ENCODE measurements around the gene TMEM235. TPM values are rescaled to one million over a fixed set of nuclear protein-coding genes. Genes with fewer than 3 reads are reported as not detected.

Gene TMEM235
- total RNA-seq, 1 donor: not detected

DNA sequence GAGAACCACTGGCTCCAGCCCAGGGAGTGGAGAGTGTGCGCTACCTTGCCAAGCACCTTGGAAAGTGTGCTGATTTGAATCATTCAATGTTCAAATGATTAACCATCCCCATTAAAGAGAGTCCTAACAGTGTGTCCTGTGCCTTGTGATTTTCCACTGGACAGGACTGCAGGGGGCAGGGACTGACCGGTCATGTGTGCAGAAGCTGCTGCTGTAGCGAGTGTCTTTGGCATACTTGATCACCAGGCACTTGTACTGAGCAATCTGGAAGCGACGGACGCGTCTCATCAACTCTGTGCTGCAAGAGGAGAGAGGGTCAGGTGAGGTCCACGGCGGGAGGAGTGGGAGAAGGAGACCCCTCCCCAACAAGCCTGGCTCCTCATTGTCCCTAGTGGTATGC, 46.6 kb upstream of the TMEM235 start:
- peak overlapping the region; percentile 56 for H2AFZ ChIP-seq (ENCODE audit: low read length)
- DNase-seq (ENCODE audit: insufficient read length, low spot score, missing footprints): peak; percentile 75
- no peaks in the 10 kb centered on the region for H3K27me3 ChIP-seq (ENCODE audit: insufficient read depth, low read length)
- no peak overlapping the region for H3K27ac ChIP-seq (ENCODE audit: low read depth, low read length)
- H4K20me1 ChIP-seq (ENCODE audit: insufficient read depth, low read length): no peaks in the 10 kb centered on the region
- no peaks in the 10 kb centered on the region for H3K36me3 ChIP-seq (ENCODE audit: insufficient read depth, low read length)
- peaks cover 12% of the 10 kb centered on the region for H3K79me2 ChIP-seq (ENCODE audit: insufficient read depth, low read length)
- H3K9me3 ChIP-seq (ENCODE audit: low read depth, low read length): no peaks in the 10 kb centered on the region
- H3K4me1 ChIP-seq (ENCODE audit: insufficient read depth, low read length): peaks cover 13% of the 10 kb centered on the region
- no peak overlapping the region for H3K4me2 ChIP-seq (ENCODE audit: insufficient read depth, low read length)
- no peak for TF ChIP-seq CTCF (IDR thresholded peaks at IDR 0.05; ENCODE audit: extremely low read depth, low read depth, low read length)
- H3K4me3 ChIP-seq (ENCODE audit: insufficient read depth, low read length): no peak overlapping the region

DNA sequence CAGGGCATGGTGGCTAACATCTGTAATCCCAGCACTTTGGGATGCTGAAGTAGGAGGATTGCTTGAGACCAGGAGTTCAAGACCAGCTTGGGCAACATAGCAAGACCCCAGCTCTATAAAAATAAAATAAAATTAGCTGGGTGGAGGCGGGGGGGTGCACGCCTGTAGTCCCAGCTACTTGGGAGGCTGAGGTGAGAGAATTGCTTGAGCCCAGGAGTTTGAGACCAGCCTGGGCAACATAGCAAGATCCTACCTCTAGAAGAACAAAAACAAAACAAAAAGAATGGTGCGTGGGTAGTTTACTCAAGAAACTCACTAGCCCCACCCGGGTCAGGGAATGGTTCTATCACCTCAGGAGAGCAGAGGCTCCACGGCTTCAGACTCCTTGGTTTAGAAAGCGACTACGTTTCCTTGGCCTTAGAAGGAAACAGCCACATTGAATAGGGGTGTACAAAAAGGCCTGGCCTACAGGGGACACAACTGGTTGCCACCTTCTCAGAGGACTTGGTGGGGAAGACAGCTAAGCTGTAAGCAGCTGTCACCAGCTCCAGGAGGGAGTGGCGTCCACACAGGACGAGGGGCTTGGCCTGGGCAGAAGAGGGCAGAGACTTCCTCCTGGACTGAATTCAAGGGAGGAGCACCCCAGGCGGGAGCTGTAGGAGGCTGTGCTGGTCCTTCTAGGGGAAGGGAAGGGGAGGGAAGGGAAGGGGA, 45.3 kb upstream of the TMEM235 start:
- DNase-seq (ENCODE audit: insufficient read length, low spot score, missing footprints): peak; percentile 89
- peak overlapping the region; percentile 94 for H3K4me3 ChIP-seq (ENCODE audit: insufficient read depth, low read length)
- no peak for TF ChIP-seq CTCF (IDR thresholded peaks at IDR 0.05; ENCODE audit: extremely low read depth, low read depth, low read length)
- peaks cover 4% of the 10 kb centered on the region for H3K36me3 ChIP-seq (ENCODE audit: insufficient read depth, low read length)
- H3K27ac ChIP-seq (ENCODE audit: low read depth, low read length): no peak overlapping the region
- H3K4me1 ChIP-seq (ENCODE audit: insufficient read depth, low read length): peaks cover 13% of the 10 kb centered on the region
- H3K9me3 ChIP-seq (ENCODE audit: low read depth, low read length): no peaks in the 10 kb centered on the region
- peaks cover 12% of the 10 kb centered on the region for H3K79me2 ChIP-seq (ENCODE audit: insufficient read depth, low read length)
- H4K20me1 ChIP-seq (ENCODE audit: insufficient read depth, low read length): peaks cover 3% of the 10 kb centered on the region
- peak overlapping the region; percentile 97 for H3K4me2 ChIP-seq (ENCODE audit: insufficient read depth, low read length)
- no peaks in the 10 kb centered on the region for H3K27me3 ChIP-seq (ENCODE audit: insufficient read depth, low read length)
- peak overlapping the region; percentile 93 for H2AFZ ChIP-seq (ENCODE audit: low read length)

GRCh38 chr17:78186692-78187595, 44.5 kb upstream of the TMEM235 start, which contains the start of the genes AFMID and TK1:
Gene AFMID, plus strand, starts transcription at chr17:78187362. Its CDS starts 9 bp downstream, at chr17:78187371.
Gene TK1, minus strand, starts transcription at chr17:78187052. Its CDS starts 58 bp downstream, at chr17:78186994.
- Histone ChIP-seq H3K4me2 (ENCODE audit: insufficient read depth, low read length) (peak within 1 kb of the TSS; percentile 97), H3K27ac (ENCODE audit: low read depth, low read length) (peak within 1 kb of the TSS; percentile 65), H3K4me1 (ENCODE audit: insufficient read depth, low read length) (peaks cover 13% of the 10 kb centered on the region), H3K27me3 (ENCODE audit: insufficient read depth, low read length) (no peaks in the 10 kb centered on the region), H4K20me1 (ENCODE audit: insufficient read depth, low read length) (peaks cover 3% of the 10 kb centered on the region), H3K36me3 (ENCODE audit: insufficient read depth, low read length) (peaks cover 4% of the 10 kb centered on the region), H3K79me2 (ENCODE audit: insufficient read depth, low read length) (peaks cover 12% of the 10 kb centered on the region), H3K4me3 (ENCODE audit: insufficient read depth, low read length) (peak within 1 kb of the TSS; percentile 94), H3K9me3 (ENCODE audit: low read depth, low read length) (no peaks in the 10 kb centered on the region), H2AFZ (ENCODE audit: low read length) (peak within 1 kb of the TSS; percentile 95)
- peak; percentile 56 for TF ChIP-seq CTCF (IDR thresholded peaks at IDR 0.05; ENCODE audit: extremely low read depth, low read depth, low read length)
- DNase-seq (ENCODE audit: insufficient read length, low spot score, missing footprints): peak; percentile 100

DNA sequence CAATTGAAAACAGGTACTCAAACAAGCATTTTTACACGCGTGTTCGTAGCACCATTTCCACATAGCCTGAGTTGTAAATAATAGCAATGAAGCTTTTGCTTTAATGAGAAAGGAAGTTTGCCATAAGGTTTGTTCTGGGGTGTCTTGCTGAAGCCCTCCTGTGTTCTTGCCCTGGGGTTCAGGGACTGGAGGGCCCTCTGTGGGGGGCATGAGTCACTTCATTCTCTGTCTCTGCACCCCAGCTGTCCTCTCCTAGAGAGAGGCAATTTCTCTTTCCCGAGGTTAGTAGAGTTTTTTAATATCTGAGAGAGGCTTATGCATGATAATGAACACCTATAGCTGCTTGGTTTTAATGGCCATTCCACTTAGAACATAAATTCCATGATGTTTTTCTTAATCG, 34.7 kb upstream of the TMEM235 start:
- no peak overlapping the region for H3K4me2 ChIP-seq (ENCODE audit: insufficient read depth, low read length)
- H3K79me2 ChIP-seq (ENCODE audit: insufficient read depth, low read length): no peaks in the 10 kb centered on the region

More for the DNA sequence above, 34.7 kb upstream of the TMEM235 start:
- Histone ChIP-seq H3K36me3 (ENCODE audit: insufficient read depth, low read length) (peaks cover 19% of the 10 kb centered on the region), H3K9me3 (ENCODE audit: low read depth, low read length) (no peaks in the 10 kb centered on the region), H3K4me3 (ENCODE audit: insufficient read depth, low read length) (no peak overlapping the region), H3K27ac (ENCODE audit: low read depth, low read length) (no peak overlapping the region), H3K4me1 (ENCODE audit: insufficient read depth, low read length) (no peaks in the 10 kb centered on the region), H2AFZ (ENCODE audit: low read length) (no peak overlapping the region), H4K20me1 (ENCODE audit: insufficient read depth, low read length) (no peaks in the 10 kb centered on the region), H3K27me3 (ENCODE audit: insufficient read depth, low read length) (no peaks in the 10 kb centered on the region)
- DNase-seq (ENCODE audit: insufficient read length, low spot score, missing footprints): no peak
- TF ChIP-seq CTCF (IDR thresholded peaks at IDR 0.05; ENCODE audit: extremely low read depth, low read depth, low read length): no peak
